Immature natural killer cell (primary cell): ENCODE measurements around the gene ECE2. TPM values are rescaled to one million over a fixed set of nuclear protein-coding genes. Genes with fewer than 3 reads are reported as not detected.

Source experiments
- DNase-seq, 3 donors: peaks; one replicate each; pipeline ENCODE4 v3.0.0; 2022; ENCODE audit warnings: mixed read lengths in 1 of 3
- H3K27ac Mint-ChIP-seq, 6 donors: one replicate each; pipeline ENCODE4 v1.8.0; 2020; ENCODE audit warnings: mixed read lengths in 6 of 6, mild to moderate bottlenecking in 5 of 6, inconsistent platforms in 4 of 6, moderate library complexity in 3 of 6
- H3K27me3 Mint-ChIP-seq, 3 donors: one replicate each; pipeline ENCODE4 v1.8.0; 2020 to 2021; ENCODE audit warnings: low read depth in 3 of 3, mild to moderate bottlenecking in 3 of 3, mixed read lengths in 3 of 3, moderate library complexity in 3 of 3, inconsistent platforms in 1 of 3
- H3K36me3 Mint-ChIP-seq, 3 donors: one replicate each; pipeline ENCODE4 v1.8.0; 2020; ENCODE audit warnings: mixed read lengths in 3 of 3, inconsistent platforms in 2 of 3, mild to moderate bottlenecking in 2 of 3
- H3K4me1 Mint-ChIP-seq, 2 donors: one replicate each; pipeline ENCODE4 v1.8.0; 2020; ENCODE audit warnings: inconsistent platforms in 2 of 2, mild to moderate bottlenecking in 2 of 2, mixed read lengths in 2 of 2, moderate library complexity in 1 of 2
- H3K4me3 Mint-ChIP-seq, 5 donors: one replicate each; pipeline ENCODE4 v1.8.0; 2020; ENCODE audit warnings: mild to moderate bottlenecking in 5 of 5, mixed read lengths in 5 of 5, inconsistent platforms in 3 of 5, moderate library complexity in 3 of 5
- H3K9me3 Mint-ChIP-seq, 6 donors: one replicate each; pipeline ENCODE4 v1.8.0; 2020; ENCODE audit warnings: mild to moderate bottlenecking in 6 of 6, mixed read lengths in 6 of 6, inconsistent platforms in 4 of 6, moderate library complexity in 3 of 6
- polyA plus RNA-seq, 3 donors: library from polyadenylated mRNA; unstranded; fragments of 300-500 nt; fragmentation: Illumina TruSeq; gene quantifications; one replicate each; pipeline ENCODE4 v1.2.3, GENCODE V29; 2021

ECE2 gene
- polyA plus RNA-seq, 3 donors from 2014 or later = not detected

DNA sequence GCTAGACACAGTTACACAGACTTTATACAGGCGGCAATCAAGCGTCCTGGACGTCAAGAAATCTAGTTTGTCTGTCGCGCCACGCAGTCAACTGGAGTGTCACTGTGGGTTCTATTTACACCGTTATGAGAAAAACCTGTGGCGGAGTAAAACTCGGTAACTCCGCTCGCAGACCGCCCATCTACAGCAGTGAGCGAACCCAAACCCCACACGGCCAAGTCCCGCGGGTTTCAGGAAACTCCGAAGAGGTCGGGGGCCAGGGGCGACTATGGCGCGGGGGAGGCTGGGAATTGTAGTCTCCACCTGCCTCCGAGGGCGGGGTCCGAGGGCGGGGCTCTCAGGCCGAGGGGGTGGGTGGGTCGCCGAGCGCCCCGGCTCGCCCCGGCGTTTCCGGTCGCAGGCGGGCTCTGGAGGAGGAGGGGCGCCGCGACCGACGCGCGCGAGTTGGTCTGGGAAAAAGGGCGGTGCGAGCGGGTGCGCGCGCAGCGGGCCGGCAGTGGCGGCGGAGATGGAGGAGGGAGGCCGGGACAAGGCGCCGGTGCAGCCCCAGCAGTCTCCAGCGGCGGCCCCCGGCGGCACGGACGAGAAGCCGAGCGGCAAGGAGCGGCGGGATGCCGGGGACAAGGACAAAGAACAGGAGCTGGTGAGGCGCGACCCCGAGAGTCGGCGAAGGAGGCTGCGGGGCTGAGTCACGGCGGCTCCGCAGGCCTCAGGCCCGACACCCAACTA is 23.1 kb downstream of the ECE2 start, which contains the start of gene PSMD2:
Gene PSMD2, plus strand, starts transcription at position 483 of the 729 bp plus-strand sequence. Its CDS starts 26 bp downstream, at position 509.
- DNase-seq = peak; percentile 96 to 97 (median 96)
- H3K4me3 Mint-ChIP-seq = peak within 1 kb of the TSS; percentile 92 to 97 (median 92)
- H3K27me3 Mint-ChIP-seq = peaks cover 0 to 6% (median 2%) of the 10 kb centered on the region in 3 donors
- peaks cover 22 to 41% of the 10 kb centered on the region in 2 donors for H3K4me1 Mint-ChIP-seq
- peak within 1 kb of the TSS; percentile 84 to 96 (median 91) for H3K27ac Mint-ChIP-seq
- H3K9me3 Mint-ChIP-seq = no peaks in the 10 kb centered on the region
- peaks cover 3 to 26% (median 13%) of the 10 kb centered on the region in 3 donors for H3K36me3 Mint-ChIP-seq

GRCh38 chr3:184299488-184300377 is 23.9 kb downstream of the ECE2 start:
- no peak for DNase-seq
- Mint-ChIP-seq H3K36me3 (peaks cover 7 to 34% (median 16%) of the 10 kb centered on the region in 3 donors), H3K27ac (peak overlapping the region; percentile 80 to 96 (median 90)), H3K4me1 (peaks cover 22 to 41% of the 10 kb centered on the region in 2 donors), H3K9me3 (no peaks in the 10 kb centered on the region), H3K4me3 (peak overlapping the region; percentile 92 to 97 (median 92)), H3K27me3 (peaks cover 0 to 6% (median 2%) of the 10 kb centered on the region in 3 donors)

GRCh38 chr3:184300378-184300720 is 24.5 kb downstream of the ECE2 start:
- peak overlapping the region; percentile 92 to 97 (median 92) for H3K4me3 Mint-ChIP-seq
- H3K36me3 Mint-ChIP-seq = peaks cover 7 to 37% (median 16%) of the 10 kb centered on the region in 3 donors
- H3K27me3 Mint-ChIP-seq = peaks cover 0 to 6% (median 2%) of the 10 kb centered on the region in 3 donors
- DNase-seq = no peak
- no peaks in the 10 kb centered on the region for H3K9me3 Mint-ChIP-seq
- H3K27ac Mint-ChIP-seq = peak overlapping the region; percentile 11 to 91 (median 86)
- H3K4me1 Mint-ChIP-seq = peaks cover 22 to 41% of the 10 kb centered on the region in 2 donors

DNA sequence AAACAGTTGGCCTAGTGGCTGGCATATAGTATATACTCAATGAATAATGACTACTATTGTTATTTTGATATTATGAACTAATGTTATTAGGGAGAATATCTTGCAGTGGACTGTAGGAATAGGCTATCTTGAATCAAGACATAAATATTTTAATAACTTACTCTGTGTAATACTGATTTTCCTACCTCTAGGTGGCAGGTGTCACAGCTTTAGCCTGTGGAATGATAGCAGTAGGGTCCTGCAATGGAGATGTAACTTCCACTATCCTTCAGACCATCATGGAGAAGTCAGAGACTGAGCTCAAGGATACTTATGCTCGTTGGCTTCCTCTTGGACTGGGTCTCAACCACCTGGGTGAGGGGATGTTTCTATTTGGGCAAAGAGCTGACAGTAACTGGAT is 29.8 kb downstream of the ECE2 start:
- Mint-ChIP-seq H3K27ac (peak overlapping the region in 2 of 6 donors; percentile 44 to 74), H3K36me3 (peaks cover 23 to 72% (median 48%) of the 10 kb centered on the region in 3 donors), H3K4me3 (no peak overlapping the region), H3K27me3 (peaks cover 0 to 5% (median 2%) of the 10 kb centered on the region in 3 donors), H3K9me3 (no peaks in the 10 kb centered on the region), H3K4me1 (peaks cover 2 to 19% of the 10 kb centered on the region in 2 donors)
- no peak for DNase-seq

- no peaks in the 10 kb centered on the region for H3K9me3 Mint-ChIP-seq
- H3K27me3 Mint-ChIP-seq = peaks cover 0 to 5% (median 2%) of the 10 kb centered on the region in 3 donors
- H3K4me3 Mint-ChIP-seq = no peak overlapping the region
- H3K4me1 Mint-ChIP-seq = peaks cover 0 to 13% of the 10 kb centered on the region in 2 donors
- no peak for DNase-seq
- peak overlapping the region in 1 of 6 donors; percentile 12 for H3K27ac Mint-ChIP-seq
- peaks cover 23 to 67% (median 48%) of the 10 kb centered on the region in 3 donors for H3K36me3 Mint-ChIP-seq
Observed at GRCh38 chr3:184306341-184306972, 30.6 kb downstream of the ECE2 start.

DNA sequence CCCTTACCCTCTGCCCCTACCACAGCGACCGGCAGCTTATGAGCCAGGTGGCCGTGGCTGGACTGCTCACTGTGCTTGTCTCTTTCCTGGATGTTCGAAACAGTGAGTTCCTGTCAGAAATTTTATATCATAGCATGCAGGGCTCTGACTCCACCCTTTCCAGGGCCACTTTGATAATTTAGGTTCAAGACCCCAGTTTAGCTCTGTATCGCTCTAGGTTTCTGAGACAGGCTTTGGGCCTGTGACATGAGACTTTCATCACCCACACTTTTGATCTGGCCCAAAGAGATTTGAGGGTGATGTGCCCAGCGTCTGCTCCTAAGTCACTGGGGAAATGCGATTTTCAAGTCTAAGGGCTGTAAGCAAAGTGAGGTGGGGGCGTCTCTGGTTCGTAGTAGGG is 32.1 kb downstream of the ECE2 start:
- H3K9me3 Mint-ChIP-seq = no peaks in the 10 kb centered on the region
- H3K4me3 Mint-ChIP-seq = no peak overlapping the region
- H3K27me3 Mint-ChIP-seq = peaks cover 0 to 5% (median 4%) of the 10 kb centered on the region in 3 donors
- H3K4me1 Mint-ChIP-seq = peaks cover 0 to 5% of the 10 kb centered on the region in 2 donors
- DNase-seq = no peak
- peaks cover 20 to 55% (median 41%) of the 10 kb centered on the region in 3 donors for H3K36me3 Mint-ChIP-seq
- peak overlapping the region in 2 of 6 donors; percentile 23 for H3K27ac Mint-ChIP-seq

- no peak for DNase-seq
- Mint-ChIP-seq H3K4me1 (no peaks in the 10 kb centered on the region), H3K36me3 (peaks cover 20 to 49% (median 35%) of the 10 kb centered on the region in 3 donors), H3K4me3 (no peak overlapping the region), H3K27ac (no peak overlapping the region), H3K27me3 (peaks cover 0 to 8% (median 5%) of the 10 kb centered on the region in 3 donors), H3K9me3 (no peaks in the 10 kb centered on the region)
Observed at GRCh38 chr3:184308744-184309143, 32.9 kb downstream of the ECE2 start.

DNA sequence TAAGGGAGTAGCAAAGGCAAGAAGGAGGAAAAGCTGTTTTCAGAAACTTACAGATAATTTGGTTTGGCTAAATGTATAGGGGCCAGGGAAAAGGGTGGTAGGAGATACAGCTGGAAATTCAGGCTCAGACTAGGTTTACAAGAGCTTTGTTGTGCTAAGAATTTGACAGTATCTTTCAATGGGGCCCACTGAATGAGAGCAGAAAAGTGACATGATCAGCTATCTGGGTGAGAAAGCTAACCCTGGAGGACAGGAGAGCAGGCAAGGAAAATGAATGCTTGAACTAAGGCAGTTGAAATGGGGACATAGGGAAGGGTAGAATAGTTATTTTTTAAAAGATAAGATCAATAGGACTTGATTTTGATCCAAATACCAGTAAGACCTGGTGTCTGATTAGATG is 35.8 kb downstream of the ECE2 start:
- Mint-ChIP-seq H3K27me3 (peaks cover 2 to 17% (median 6%) of the 10 kb centered on the region in 3 donors), H3K4me1 (peaks cover 13 to 15% of the 10 kb centered on the region in 2 donors), H3K27ac (peak overlapping the region in 2 of 6 donors; percentile 54 to 76), H3K36me3 (peaks cover 13 to 25% (median 22%) of the 10 kb centered on the region in 3 donors), H3K9me3 (no peaks in the 10 kb centered on the region), H3K4me3 (peak overlapping the region in 3 of 5 donors; percentile 6 to 58 (median 44))
- DNase-seq = no peak

DNA sequence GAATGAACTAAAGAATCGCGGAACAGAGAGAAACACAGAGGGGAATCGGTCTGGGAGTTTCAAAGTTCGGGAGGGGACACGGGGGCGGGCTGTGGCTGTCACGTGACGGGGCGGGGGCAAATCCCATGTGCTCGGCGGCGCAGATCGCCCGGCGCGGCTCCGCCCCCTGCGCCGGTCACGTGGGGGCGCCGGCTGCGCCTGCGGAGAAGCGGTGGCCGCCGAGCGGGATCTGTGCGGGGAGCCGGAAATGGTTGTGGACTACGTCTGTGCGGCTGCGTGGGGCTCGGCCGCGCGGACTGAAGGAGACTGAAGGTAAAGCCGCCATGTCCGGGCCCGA is 38.5 kb downstream of the ECE2 start, which contains the start of gene EIF4G1:
Gene EIF4G1, plus strand, starts transcription at position 244 of the 337 bp plus-strand sequence. CDS start 1,191 bp downstream, outside the sequence.
- peak; percentile 94 to 95 (median 95) for DNase-seq
- Mint-ChIP-seq H3K9me3 (no peaks in the 10 kb centered on the region), H3K4me1 (peaks cover 32 to 38% of the 10 kb centered on the region in 2 donors), H3K27me3 (peaks cover 2 to 19% (median 4%) of the 10 kb centered on the region in 3 donors), H3K4me3 (peak within 1 kb of the TSS; percentile 85 to 91 (median 90)), H3K27ac (peak within 1 kb of the TSS; percentile 76 to 95 (median 90)), H3K36me3 (peaks cover 0 to 8% (median 7%) of the 10 kb centered on the region in 3 donors)

- Mint-ChIP-seq H3K4me1 (peaks cover 35 to 43% of the 10 kb centered on the region in 2 donors), H3K4me3 (peak overlapping the region; percentile 85 to 91 (median 90)), H3K9me3 (no peaks in the 10 kb centered on the region), H3K36me3 (peaks cover 0 to 8% (median 7%) of the 10 kb centered on the region in 3 donors), H3K27me3 (peaks cover 2 to 19% (median 4%) of the 10 kb centered on the region in 3 donors), H3K27ac (peak overlapping the region; percentile 76 to 95 (median 90))
- DNase-seq = peak; percentile 80 to 83 (median 82)
Observed at GRCh38 chr3:184314700-184315542, 39.1 kb downstream of the ECE2 start.

- DNase-seq = no peak
- no peaks in the 10 kb centered on the region for H3K9me3 Mint-ChIP-seq
- peaks cover 2 to 19% (median 4%) of the 10 kb centered on the region in 3 donors for H3K27me3 Mint-ChIP-seq
- peak overlapping the region; percentile 70 to 95 (median 84) for H3K27ac Mint-ChIP-seq
- H3K4me3 Mint-ChIP-seq = peak overlapping the region; percentile 67 to 87 (median 84)
- peaks cover 0 to 10% (median 7%) of the 10 kb centered on the region in 3 donors for H3K36me3 Mint-ChIP-seq
- H3K4me1 Mint-ChIP-seq = peaks cover 35 to 43% of the 10 kb centered on the region in 2 donors
Observed at GRCh38 chr3:184315543-184315867, 39.7 kb downstream of the ECE2 start.

DNA sequence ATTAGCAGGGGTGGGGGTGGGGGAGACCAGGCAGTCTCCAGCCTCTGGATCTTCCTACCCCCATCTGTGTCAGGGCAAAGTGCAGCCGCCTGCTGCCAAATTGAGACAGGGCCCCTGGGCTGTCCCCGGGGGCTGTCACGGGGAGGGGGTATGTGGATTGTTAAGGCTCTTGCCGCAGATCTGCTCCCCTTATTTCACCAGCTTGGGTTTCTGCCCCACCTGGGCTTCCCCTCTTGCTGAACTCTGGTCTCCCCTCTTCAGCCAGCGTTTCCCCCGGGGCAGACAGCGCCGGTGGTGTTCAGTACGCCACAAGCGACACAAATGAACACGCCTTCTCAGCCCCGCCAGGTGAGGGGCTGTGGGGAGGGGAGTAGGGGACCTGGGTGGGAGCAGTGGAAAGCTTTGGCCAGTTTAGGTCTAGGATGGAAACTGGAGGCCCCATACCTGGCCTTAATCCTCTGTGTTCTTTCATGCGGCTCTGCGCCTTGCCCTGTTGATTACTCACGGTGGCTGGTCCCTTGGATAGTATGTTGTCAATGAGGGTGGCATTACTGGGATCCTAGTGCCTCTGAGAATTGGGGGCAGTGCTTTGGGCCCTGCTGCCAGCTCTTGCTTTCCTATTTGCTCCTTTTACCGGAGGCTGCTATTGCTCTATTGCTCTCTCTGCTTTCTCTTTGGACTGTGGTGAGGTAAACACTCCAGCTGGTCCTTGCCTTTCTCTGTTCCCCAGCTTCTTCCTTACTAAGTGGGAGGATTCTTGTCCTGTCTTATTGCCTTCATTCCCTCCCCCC is 40.2 kb downstream of the ECE2 start:
- DNase-seq = no peak
- peaks cover 3 to 16% (median 7%) of the 10 kb centered on the region in 3 donors for H3K36me3 Mint-ChIP-seq
- peak overlapping the region; percentile 70 to 96 (median 84) for H3K27ac Mint-ChIP-seq
- peaks cover 35 to 43% of the 10 kb centered on the region in 2 donors for H3K4me1 Mint-ChIP-seq
- H3K4me3 Mint-ChIP-seq = peak overlapping the region; percentile 63 to 85 (median 75)
- no peaks in the 10 kb centered on the region for H3K9me3 Mint-ChIP-seq
- peaks cover 2 to 21% (median 4%) of the 10 kb centered on the region in 3 donors for H3K27me3 Mint-ChIP-seq
